GM23338 (cell line): ENCODE measurements around the gene PRUNE2. TPM values are rescaled to one million over a fixed set of nuclear protein-coding genes. Genes with fewer than 3 reads are reported as not detected.

Experiments used
- ATAC-seq: fragments of 200-7000 bp; cut with Tn5 transposase; 3 replicates; pipeline ENCODE4 v1.9.1; 2020
- DNase-seq: peaks from one replicate; pipeline ENCODE4 v3.0.0-alpha.2; 2015; ENCODE audit warnings: low spot score
- H2AFZ ChIP-seq: fragments of 200-600 bp; sonication (generic); 2 replicates; pipeline ENCODE4 v1.8.0; 2016; ENCODE audit warnings: antibody characterized with exemption, mild to moderate bottlenecking, moderate library complexity
- H3F3A ChIP-seq: fragments of 200-600 bp; sonication (generic); replicated peaks from 2 replicates; pipeline ENCODE4 v1.8.0; 2017; ENCODE audit warnings: antibody characterized with exemption, mixed run types, low read depth
- H3K27ac ChIP-seq: fragments of 200-600 bp; sonication (generic); 2 replicates; pipeline ENCODE4 v1.6.1; 2016; ENCODE audit warnings: low read depth
- H3K27me3 ChIP-seq: fragments of 200-600 bp; sonication (generic); 2 replicates; pipeline ENCODE4 v1.8.0; 2016; ENCODE audit warnings: mild to moderate bottlenecking, mixed run types, moderate library complexity; ENCODE audit not compliant: insufficient read depth
- H3K36me3 ChIP-seq: fragments of 200-600 bp; sonication (generic); 2 replicates; pipeline ENCODE4 v1.8.0; 2016; ENCODE audit warnings: mild to moderate bottlenecking; ENCODE audit not compliant: insufficient read depth
- H3K4me1 ChIP-seq: fragments of 200-600 bp; sonication (generic); 2 replicates; pipeline ENCODE4 v1.8.0; 2016; ENCODE audit warnings: mild to moderate bottlenecking, moderate library complexity; ENCODE audit not compliant: insufficient read depth
- H3K4me2 ChIP-seq: fragments of 200-600 bp; sonication (generic); 2 replicates; pipeline ENCODE4 v1.7.1; 2017; ENCODE audit warnings: mixed run types
- H3K4me3 ChIP-seq: fragments of 200-600 bp; sonication (generic); 2 replicates; pipeline ENCODE4 v1.6.1; 2016; ENCODE audit warnings: mixed run types
- H3K79me2 ChIP-seq: fragments of 200-600 bp; sonication (generic); replicated peaks from 2 replicates; pipeline ENCODE4 v1.8.0; 2017; ENCODE audit warnings: mild to moderate bottlenecking; ENCODE audit not compliant: insufficient read depth
- H3K9me2 ChIP-seq: fragments of 200-600 bp; sonication (generic); 2 replicates; pipeline ENCODE4 v1.8.0; 2017; ENCODE audit not compliant: insufficient read depth
- H4K20me1 ChIP-seq: fragments of 200-600 bp; sonication (generic); replicated peaks from 2 replicates; pipeline ENCODE4 v1.8.0; 2017; ENCODE audit warnings: mild to moderate bottlenecking; ENCODE audit not compliant: insufficient read depth
- H3K27ac Mint-ChIP-seq: 2 replicates; pipeline ENCODE4 v1.8.0; 2020; ENCODE audit warnings: inconsistent platforms, mild to moderate bottlenecking, moderate library complexity, mixed read lengths
- H3K27me3 Mint-ChIP-seq: 3 replicates; pipeline ENCODE4 v1.8.0; 2022; ENCODE audit warnings: low read depth, mild to moderate bottlenecking, moderate library complexity, mixed read lengths, inconsistent platforms; ENCODE audit not compliant: insufficient read depth, poor library complexity
- H3K36me3 Mint-ChIP-seq: 3 replicates; pipeline ENCODE4 v1.8.0; 2021; ENCODE audit warnings: low read depth, mild to moderate bottlenecking, inconsistent platforms, moderate library complexity, mixed read lengths
- H3K4me1 Mint-ChIP-seq: 3 replicates; pipeline ENCODE4 v1.8.0; 2020; ENCODE audit warnings: mild to moderate bottlenecking, inconsistent platforms, mixed read lengths
- H3K4me3 Mint-ChIP-seq: 3 replicates; pipeline ENCODE4 v1.8.0; 2021; ENCODE audit warnings: moderate library complexity, mild to moderate bottlenecking, inconsistent platforms, mixed read lengths
- H3K9me3 Mint-ChIP-seq: 3 replicates; pipeline ENCODE4 v1.8.0; 2020; ENCODE audit warnings: moderate library complexity, mild to moderate bottlenecking, inconsistent platforms, mixed read lengths
- CREB1 ChIP-seq: fragments of 250-450 bp; sonication (Bioruptor Pico); IDR thresholded peaks from 2 replicates; pipeline ENCODE4 v1.5.0; 2020; ENCODE audit warnings: low read depth, mild to moderate bottlenecking, moderate library complexity
- EZH2 ChIP-seq: fragments of 200-600 bp; sonication (generic); IDR thresholded peaks from one replicate; pipeline ENCODE4 v1.8.0; 2017; ENCODE audit warnings: antibody characterized with exemption, mild to moderate bottlenecking, low read depth; ENCODE audit not compliant: unreplicated experiment
- EZH2phosphoT487 ChIP-seq: fragments of 200-600 bp; sonication (generic); IDR thresholded peaks from one replicate; pipeline ENCODE4 v1.8.1; 2018; ENCODE audit warnings: antibody characterized with exemption; ENCODE audit not compliant: unreplicated experiment
- JUNB ChIP-seq: IDR thresholded peaks from one replicate; pipeline ENCODE4 v1.6.1; 2016; ENCODE audit warnings: antibody characterized with exemption; ENCODE audit not compliant: unreplicated experiment
- NANOG ChIP-seq: IDR thresholded peaks from 2 replicates; pipeline ENCODE4 v1.6.1; 2016; ENCODE audit warnings: antibody characterized with exemption, borderline replicate concordance
- POLR2AphosphoS5 ChIP-seq: IDR thresholded peaks from 2 replicates; pipeline ENCODE4 v1.6.1; 2016; ENCODE audit warnings: antibody characterized with exemption, low read depth
- ZNF331 ChIP-seq: fragments of 250-450 bp; sonication (Bioruptor Pico); IDR thresholded peaks from 2 replicates; pipeline ENCODE4 v1.5.0; 2020; ENCODE audit warnings: low read depth, mild to moderate bottlenecking, moderate library complexity
- polyA plus RNA-seq: library from polyadenylated mRNA; unstranded; fragments of >200 nt; fragmentation: Nextera tagmentation; extraction: Ambion mirVana; gene quantifications from 2 replicates; pipeline ENCODE4 v1.2.1, GENCODE V29; 2016
- total RNA-seq: library from RNA; depleted of rRNA; stranded (reverse); fragments of >200 nt; shearing (Covaris generic); gene quantifications from 2 replicates; pipeline ENCODE4 v1.2.3, GENCODE V29; 2014
- TF ChIP-seq, protein P1 (sequence below), 2 experiments: fragments of 200-600 bp in 1 of 2; sonication (generic) in 1 of 2; conservative IDR thresholded peaks; 2 replicates each; pipeline versions ENCODE4 v1.5.1 to v1.6.1; 2016 to 2017; ENCODE audit warnings: antibody characterized with exemption in 2 of 2, low read depth in 2 of 2, mild to moderate bottlenecking in 2 of 2, moderate library complexity in 1 of 2
- TF ChIP-seq, protein P2 (sequence below): IDR thresholded peaks from 2 replicates; pipeline ENCODE4 v1.6.1; 2016; ENCODE audit warnings: antibody characterized with exemption

The PRUNE2 gene
- total and polyA plus RNA-seq, 2 experiments from 2014 or later: 10.6 to 26.5 TPM

DNA sequence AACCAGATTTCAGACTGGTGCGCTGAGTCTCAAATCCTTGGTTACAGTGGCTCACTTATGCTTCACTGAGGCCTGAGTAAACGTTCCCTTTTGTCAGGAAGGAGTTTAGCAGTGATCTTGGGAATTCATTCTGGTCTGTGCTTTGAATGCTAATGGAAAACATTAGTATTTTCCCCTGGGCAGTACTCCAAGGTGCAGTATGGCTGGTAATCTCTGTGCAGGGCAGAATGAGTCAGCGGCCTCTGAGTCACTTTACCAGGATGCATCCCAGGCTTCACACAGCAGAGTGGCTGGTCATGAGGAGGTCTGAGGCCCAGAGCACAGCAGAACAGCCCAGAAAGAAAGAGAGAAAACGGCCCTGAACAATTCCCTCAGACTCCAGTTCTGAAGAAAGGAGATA, 87.6 kb downstream of the PRUNE2 start (continued):
- TF ChIP-seq, protein P1, sequence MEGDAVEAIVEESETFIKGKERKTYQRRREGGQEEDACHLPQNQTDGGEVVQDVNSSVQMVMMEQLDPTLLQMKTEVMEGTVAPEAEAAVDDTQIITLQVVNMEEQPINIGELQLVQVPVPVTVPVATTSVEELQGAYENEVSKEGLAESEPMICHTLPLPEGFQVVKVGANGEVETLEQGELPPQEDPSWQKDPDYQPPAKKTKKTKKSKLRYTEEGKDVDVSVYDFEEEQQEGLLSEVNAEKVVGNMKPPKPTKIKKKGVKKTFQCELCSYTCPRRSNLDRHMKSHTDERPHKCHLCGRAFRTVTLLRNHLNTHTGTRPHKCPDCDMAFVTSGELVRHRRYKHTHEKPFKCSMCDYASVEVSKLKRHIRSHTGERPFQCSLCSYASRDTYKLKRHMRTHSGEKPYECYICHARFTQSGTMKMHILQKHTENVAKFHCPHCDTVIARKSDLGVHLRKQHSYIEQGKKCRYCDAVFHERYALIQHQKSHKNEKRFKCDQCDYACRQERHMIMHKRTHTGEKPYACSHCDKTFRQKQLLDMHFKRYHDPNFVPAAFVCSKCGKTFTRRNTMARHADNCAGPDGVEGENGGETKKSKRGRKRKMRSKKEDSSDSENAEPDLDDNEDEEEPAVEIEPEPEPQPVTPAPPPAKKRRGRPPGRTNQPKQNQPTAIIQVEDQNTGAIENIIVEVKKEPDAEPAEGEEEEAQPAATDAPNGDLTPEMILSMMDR (conservative IDR thresholded peaks at IDR 0.05; ENCODE audit: low read depth in 2 of 2): no peak

DNA sequence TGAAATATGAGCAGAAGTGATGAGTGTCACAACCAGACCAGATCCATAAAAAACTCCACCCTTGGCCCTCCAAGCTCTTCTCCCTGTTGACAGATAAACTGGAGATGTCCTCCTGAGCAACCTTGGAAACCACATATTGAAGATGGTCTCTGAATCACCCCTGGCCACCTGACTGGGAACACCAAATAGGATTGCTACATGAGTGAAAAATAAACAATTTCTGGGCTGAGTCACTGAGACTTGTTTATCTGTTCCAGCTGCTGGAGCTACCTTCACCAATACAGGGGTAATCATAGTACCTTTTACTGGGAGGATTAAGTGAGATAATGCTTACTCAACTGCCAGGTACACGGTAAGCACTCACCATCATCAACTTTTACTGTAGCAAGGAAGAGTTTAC, 88.4 kb downstream of the PRUNE2 start:
- Mint-ChIP-seq H3K4me1 (peaks cover 8% of the 10 kb centered on the region; the same call in 2 of the 3 replicates), H3K27ac (no peak overlapping the region), H3K4me3 (no peak overlapping the region), H3K36me3 (no peaks in the 10 kb centered on the region), H3K9me3 (no peaks in the 10 kb centered on the region), H3K27me3 (peaks cover 2% of the 10 kb centered on the region)
- Histone ChIP-seq H3K4me2 (no peak overlapping the region), H4K20me1 (no peaks in the 10 kb centered on the region), H3K4me1 (no peaks in the 10 kb centered on the region), H2AFZ (no peak overlapping the region), H3K27ac (no peak overlapping the region), H3F3A (no peaks in the 10 kb centered on the region), H3K36me3 (no peaks in the 10 kb centered on the region), H3K27me3 (no peaks in the 10 kb centered on the region), H3K9me2 (no peaks in the 10 kb centered on the region), H3K79me2 (no peaks in the 10 kb centered on the region), H3K4me3 (no peak overlapping the region)
- no peak for DNase-seq
- TF ChIP-seq NANOG: no peak
- no peak for TF ChIP-seq EZH2phosphoT487
- no peak for ATAC-seq

DNA sequence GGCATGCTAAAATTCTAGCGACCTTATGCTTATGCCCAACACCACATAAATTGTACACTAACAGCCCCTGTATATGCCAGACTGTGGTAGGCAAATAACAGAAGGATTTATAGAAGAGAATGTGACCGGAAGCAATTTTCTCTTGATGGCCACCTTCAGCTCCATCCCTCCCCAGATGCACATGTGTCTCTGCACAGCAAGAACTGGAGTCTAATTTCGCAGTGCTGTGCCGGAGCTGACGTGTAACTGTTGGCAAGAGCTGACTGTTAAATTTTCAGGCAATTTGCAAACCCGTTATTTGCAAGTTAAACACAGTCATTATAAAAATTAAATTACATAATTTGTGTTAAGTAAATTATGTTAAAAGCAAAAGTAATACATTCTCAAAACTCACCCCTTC, 93.3 kb downstream of the PRUNE2 start:
- no peak for ATAC-seq
- H3K79me2 ChIP-seq: no peaks in the 10 kb centered on the region
- TF ChIP-seq, protein P1 (conservative IDR thresholded peaks at IDR 0.05; ENCODE audit: low read depth in 2 of 2): no peak
- TF ChIP-seq POLR2AphosphoS5 (no peak), ZNF331 (no peak), EZH2phosphoT487 (no peak), JUNB (no peak), CREB1 (CRISPR knock-in tag) (no peak), EZH2 (no peak)
- TF ChIP-seq, protein P2, sequence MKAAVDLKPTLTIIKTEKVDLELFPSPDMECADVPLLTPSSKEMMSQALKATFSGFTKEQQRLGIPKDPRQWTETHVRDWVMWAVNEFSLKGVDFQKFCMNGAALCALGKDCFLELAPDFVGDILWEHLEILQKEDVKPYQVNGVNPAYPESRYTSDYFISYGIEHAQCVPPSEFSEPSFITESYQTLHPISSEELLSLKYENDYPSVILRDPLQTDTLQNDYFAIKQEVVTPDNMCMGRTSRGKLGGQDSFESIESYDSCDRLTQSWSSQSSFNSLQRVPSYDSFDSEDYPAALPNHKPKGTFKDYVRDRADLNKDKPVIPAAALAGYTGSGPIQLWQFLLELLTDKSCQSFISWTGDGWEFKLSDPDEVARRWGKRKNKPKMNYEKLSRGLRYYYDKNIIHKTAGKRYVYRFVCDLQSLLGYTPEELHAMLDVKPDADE: no peak

More for the DNA sequence above, 93.3 kb downstream of the PRUNE2 start:
- H3K4me3 Mint-ChIP-seq: no peak overlapping the region
- no peak overlapping the region for H2AFZ ChIP-seq
- H4K20me1 ChIP-seq: no peaks in the 10 kb centered on the region
- DNase-seq: no peak
- no peaks in the 10 kb centered on the region for H3K4me1 ChIP-seq
- H3K9me3 Mint-ChIP-seq: no peaks in the 10 kb centered on the region
- H3K27ac Mint-ChIP-seq: no peak overlapping the region
- H3F3A ChIP-seq: no peaks in the 10 kb centered on the region
- no peak overlapping the region for H3K27ac ChIP-seq
- H3K9me2 ChIP-seq: no peaks in the 10 kb centered on the region
- H3K4me2 ChIP-seq: no peak overlapping the region
- peaks cover 3% of the 10 kb centered on the region for H3K27me3 Mint-ChIP-seq
- H3K36me3 Mint-ChIP-seq: no peaks in the 10 kb centered on the region
- H3K27me3 ChIP-seq: no peaks in the 10 kb centered on the region
- no peak overlapping the region for H3K4me3 ChIP-seq
- H3K36me3 ChIP-seq: no peaks in the 10 kb centered on the region
- H3K4me1 Mint-ChIP-seq: no peaks in the 10 kb centered on the region
